ENCODE results near the gene ENTPD8.

Gene ENTPD8

GRCh38 chr9:137416563-137417151, 24.5 kb downstream of the ENTPD8 start:
- DNase-seq (ENCODE audit: low read depth), result no peak
- no peak for TF ChIP-seq CTCF (IDR thresholded peaks at IDR 0.05; ENCODE audit: low read depth, low read length, missing control alignments)
- H3K4me3 ChIP-seq (ENCODE audit: low read depth, low read length), result peak overlapping the region; percentile 61

- no peak overlapping the region for H3K4me3 ChIP-seq (ENCODE audit: low read depth, low read length)
- no peak for DNase-seq (ENCODE audit: low read depth)
- no peak for TF ChIP-seq CTCF (IDR thresholded peaks at IDR 0.05; ENCODE audit: low read depth, low read length, missing control alignments)
Observed at GRCh38 chr9:137416006-137416562, 25.1 kb downstream of the ENTPD8 start.

GRCh38 chr9:137415451-137415850, 25.7 kb downstream of the ENTPD8 start:
- no peak for DNase-seq (ENCODE audit: low read depth)
- H3K4me3 ChIP-seq (ENCODE audit: low read depth, low read length), result no peak overlapping the region
- no peak for TF ChIP-seq CTCF (IDR thresholded peaks at IDR 0.05; ENCODE audit: low read depth, low read length, missing control alignments)

GRCh38 chr9:137412431-137412830, 28.7 kb downstream of the ENTPD8 start:
- TF ChIP-seq CTCF (IDR thresholded peaks at IDR 0.05; ENCODE audit: low read depth, low read length, missing control alignments), result no peak
- H3K4me3 ChIP-seq (ENCODE audit: low read depth, low read length), result no peak overlapping the region
- no peak for DNase-seq (ENCODE audit: low read depth)

- no peak for TF ChIP-seq CTCF (IDR thresholded peaks at IDR 0.05; ENCODE audit: low read depth, low read length, missing control alignments)
- peak; percentile 46 for DNase-seq (ENCODE audit: low read depth)
- peak overlapping the region; percentile 27; the same call in 1 of the 2 replicates for H3K4me3 ChIP-seq (ENCODE audit: low read depth, low read length)
Observed at GRCh38 chr9:137411645-137412380, 29.3 kb downstream of the ENTPD8 start.

- TF ChIP-seq CTCF (IDR thresholded peaks at IDR 0.05; ENCODE audit: low read depth, low read length, missing control alignments), result no peak
- DNase-seq (ENCODE audit: low read depth), result no peak
- no peak overlapping the region; the same call in 1 of the 2 replicates for H3K4me3 ChIP-seq (ENCODE audit: low read depth, low read length)
Observed at GRCh38 chr9:137411260-137411644, 29.9 kb downstream of the ENTPD8 start.

All from GM12864 (cell line).